Head of caudate nucleus (tissue), 42 donors: ENCODE results near the gene PLEKHS1.
"Not testable (repeated sequence)": the region's sequence is repeated elsewhere in the genome, so short reads cannot be mapped to it uniquely, and the experiment has no call there.

Experiments
- DNase-seq, 42 donors: peaks; one replicate each; pipeline versions ENCODE4 v3.0.0 to v3.0.0-alpha.2; 2020 to 2021; ENCODE audit warnings: mixed read lengths in 7 of 42
- intact Hi-C: fragments of 100-400 bp; cut with DNase I; formaldehyde crosslinking; loops from one replicate; pipeline ENCODE4 v1.15.0; 2022

Gene PLEKHS1

DNA sequence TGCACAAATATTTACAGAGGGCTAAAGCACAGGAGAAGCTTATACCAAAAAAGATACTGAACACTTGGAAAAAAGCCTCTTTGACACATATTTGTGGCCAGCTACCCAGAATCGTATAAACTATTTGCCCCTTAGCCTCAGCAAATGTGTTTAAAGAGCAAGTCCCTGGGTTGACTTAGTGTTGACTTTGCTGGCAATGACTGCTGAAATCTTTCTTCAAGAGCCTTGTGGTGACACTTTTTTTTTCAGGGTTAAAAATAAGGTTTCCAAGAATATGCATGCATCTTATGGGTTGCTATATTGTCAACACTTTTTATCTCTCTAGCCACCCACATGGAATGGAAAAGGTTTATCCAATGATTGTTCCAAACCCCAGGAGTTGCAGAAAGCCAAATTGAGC lies 14.9 kb upstream of the PLEKHS1 start:
- DNase-seq = no peak
- intact Hi-C loops = no loop called here

DNA sequence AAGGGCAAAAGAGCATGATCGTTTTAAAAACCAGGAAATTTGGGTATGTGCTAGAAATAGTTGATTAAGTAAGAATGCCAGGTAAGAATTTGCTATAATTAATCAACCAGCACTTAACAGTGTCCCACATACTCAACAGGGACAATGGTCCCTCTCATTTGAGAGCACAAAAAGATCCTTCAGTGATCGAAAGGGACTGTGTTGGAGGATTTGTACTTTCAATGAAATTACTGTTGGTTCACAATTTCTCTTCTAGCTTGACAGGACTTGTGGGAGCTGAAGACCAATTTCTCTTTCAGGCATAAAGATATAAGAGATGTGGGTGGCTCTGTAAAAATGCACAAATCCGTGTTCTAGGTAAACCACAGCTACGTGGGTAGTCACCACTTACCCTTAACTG lies 12.5 kb upstream of the PLEKHS1 start:
- intact Hi-C loops = no loop called here

DNA sequence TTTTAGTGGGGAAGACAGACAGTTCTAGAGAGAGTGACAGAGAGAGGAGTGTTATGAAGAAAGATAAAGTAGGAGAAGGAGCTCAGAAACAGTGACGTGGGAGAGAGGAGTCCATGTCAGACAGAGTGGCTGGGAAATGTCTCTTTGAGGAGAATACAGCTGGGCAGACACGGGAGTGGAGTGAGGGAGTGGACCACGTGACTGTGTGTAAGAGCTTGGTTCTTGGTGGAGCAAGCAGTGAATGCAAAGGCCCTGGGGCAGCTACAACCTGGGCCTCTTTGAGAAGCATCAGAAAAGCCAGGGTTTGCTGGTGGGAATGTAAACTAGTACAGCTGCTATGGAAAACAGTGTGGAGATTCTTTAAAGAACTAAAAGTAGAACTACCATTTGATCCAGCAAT lies 11.9 kb upstream of the PLEKHS1 start:
- intact Hi-C loops = no loop called here
- DNase-seq = peak in 7 of 42 donors; percentile 1 to 27 (median 12)

More for the DNA sequence above, 12.5 kb upstream of the PLEKHS1 start:
- peak in 4 of 42 donors; percentile 19 to 48 (median 24) for DNase-seq

DNA sequence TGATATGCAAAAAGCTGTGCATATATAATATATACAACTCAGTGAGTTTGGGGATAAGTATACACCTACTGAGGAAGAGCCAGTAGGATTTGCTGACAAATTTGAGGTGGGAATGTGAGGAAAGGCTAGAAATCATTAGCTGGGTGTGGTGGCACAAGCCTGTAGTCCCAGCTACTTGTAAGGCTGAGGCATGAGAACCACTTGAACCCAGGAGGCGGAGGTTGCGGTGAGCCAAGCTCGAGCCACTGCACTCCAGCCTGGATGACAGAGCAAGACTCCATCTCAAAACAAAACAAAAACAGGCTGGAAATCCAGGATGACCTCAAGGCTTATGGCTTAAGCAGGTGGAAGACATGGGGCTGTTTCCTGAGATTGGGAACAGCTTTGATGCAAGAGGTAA lies 10.6 kb upstream of the PLEKHS1 start:
- intact Hi-C loops = no loop called here
- DNase-seq = no peak

DNA sequence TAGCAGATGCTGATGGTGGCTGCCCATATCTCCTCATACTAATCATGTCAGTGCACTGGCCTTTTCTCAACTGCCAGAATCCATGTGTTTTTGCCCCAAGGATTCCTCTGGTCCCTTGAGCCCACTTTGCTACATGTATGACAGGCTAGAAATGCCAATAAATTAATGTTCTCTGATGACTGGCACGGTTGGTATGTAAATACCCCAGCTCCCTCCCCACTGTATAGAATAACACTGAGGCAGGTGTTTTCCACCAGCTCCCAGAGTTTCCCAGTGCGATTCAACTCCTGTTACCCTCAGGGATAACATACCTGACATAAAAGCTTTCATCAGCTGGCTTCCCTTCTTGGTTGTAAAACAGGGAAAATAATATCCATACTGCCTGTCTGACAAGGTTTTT lies 9.0 kb upstream of the PLEKHS1 start:
- DNase-seq = no peak
- intact Hi-C loops = no loop called here

DNA sequence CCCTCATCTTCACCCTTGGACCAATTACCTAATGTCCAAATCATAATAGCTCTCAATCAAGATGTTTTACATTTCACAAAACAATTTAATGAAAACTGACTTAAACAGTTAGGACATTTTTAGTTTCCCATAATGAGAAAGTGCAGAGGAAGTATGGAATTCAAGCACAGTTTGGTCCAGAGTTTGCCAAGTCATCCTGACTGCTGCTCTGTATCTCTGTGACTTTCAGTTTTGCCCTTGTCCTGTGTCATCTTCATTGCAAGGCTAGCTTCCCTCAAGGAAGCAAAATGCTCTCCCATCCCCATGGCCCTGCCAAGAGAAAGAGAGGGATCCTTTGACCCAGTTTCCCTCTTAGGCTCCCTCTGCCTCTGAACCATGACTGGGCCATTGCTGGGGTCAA lies 7.9 kb upstream of the PLEKHS1 start:
- intact Hi-C loops = no loop called here
- no peak for DNase-seq

DNA sequence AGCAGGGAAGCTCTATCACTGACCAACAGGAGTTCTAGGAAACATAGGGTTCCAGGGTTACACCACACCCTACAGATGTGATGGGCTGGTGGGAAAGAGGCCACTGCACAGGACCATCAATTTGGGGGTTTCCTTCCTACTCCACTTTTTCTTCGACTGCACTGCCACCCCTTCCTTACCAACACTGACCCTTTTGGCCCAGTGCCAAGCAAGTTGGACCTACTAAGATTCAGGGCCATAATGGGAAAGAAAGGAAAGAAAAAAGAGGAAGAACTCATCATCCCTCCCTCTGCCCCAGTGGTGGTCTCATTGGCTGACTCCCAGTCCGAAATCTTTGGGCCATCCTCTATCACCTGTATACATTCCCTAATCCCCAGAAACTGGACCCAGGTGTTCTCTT lies 6.1 kb upstream of the PLEKHS1 start:
- DNase-seq = peak in 1 of 42 donors; percentile 40
- intact Hi-C loops = no loop called here

DNA sequence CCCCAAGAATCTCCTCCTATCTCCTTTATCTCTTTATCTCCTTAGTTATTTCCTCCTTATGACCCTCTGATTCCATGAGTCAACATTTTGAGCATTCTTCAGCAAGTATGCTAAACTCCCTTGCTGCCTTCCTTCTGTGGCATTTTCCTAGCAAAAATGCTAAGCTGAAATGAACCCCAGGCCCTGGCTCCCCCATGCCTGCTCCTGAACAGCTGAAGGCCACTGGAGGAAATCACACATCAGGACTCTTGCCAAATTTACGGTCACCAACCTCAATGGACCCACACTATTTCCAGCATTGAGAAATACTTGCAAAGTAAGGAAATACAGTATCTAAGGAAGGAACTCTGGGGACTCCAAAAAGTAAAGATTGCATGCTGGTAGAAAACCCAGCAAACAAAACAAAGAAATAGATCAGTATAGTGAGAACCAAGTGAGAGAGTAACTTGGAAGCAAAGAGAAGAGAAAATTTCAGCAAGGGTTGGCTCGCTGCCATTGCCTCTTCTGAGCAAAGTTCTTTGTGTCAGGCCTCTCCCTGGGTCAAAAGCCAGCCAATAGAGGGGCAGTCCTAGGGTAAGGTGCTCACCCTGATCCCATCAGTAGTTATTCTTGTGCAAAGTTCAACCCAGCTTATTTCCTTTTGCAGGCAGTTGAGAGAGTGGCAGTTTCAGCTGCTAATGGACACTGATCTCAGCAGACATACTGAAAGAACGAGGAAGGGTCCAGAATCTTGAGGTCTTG lies 5.1 kb upstream of the PLEKHS1 start:
- intact Hi-C loops = no loop called here
- peak in 1 of 42 donors; percentile 14 for DNase-seq

DNA sequence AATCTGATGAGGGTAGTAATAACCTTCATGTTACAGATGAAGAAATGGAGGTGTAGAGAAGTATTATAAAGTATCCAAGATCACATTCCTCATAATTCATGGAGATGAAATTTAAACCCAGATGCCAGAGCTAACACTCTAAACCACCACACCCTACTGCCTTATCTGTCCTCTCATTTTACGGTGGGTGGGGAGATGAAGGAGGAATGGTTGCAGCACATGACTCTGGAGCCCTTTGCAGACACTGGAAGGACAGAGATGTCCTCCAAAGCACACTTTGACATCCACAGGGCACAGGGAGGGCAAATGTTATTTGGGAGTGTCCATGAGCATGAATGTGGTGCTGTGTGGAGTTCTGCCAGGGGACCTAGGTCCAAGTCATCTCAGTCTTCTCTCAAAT lies 1.1 kb downstream of the PLEKHS1 start:
- intact Hi-C loops = no loop called here
- DNase-seq = peak in 1 of 42 donors; percentile 17

DNA sequence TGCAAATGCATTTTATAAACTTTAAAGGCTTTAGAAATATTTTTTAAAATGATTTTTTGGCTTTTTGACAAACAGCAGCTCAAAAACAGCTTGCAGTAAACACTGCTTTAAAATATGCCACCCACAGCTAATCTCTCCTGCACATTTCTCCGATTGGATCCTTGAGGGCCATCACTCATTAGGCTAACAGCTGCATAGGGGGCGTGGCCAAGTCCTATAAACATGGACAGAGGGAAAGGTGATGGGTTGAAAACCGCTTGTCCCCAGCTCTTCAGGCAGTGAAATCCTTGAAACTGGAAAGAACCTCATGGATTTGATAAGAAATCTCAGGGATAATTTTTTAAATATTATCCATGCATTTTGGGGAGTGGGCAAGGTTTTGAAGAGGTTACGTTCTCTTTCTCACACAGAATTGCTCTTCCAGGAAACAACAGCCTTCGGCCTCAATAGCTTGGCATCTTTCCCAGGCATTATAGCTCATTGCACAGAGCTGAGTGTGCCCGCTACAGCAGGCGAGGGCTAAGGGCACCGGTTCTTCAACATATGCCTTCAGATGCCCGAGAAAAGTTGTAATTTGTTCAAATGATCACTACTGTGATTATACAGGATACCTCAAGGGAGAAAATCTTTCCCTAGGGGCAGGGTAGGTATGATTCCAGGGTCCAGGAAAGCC lies 1.7 kb downstream of the PLEKHS1 start:
- DNase-seq = peak in 1 of 42 donors; percentile 27
- intact Hi-C loops = no loop called here

DNA sequence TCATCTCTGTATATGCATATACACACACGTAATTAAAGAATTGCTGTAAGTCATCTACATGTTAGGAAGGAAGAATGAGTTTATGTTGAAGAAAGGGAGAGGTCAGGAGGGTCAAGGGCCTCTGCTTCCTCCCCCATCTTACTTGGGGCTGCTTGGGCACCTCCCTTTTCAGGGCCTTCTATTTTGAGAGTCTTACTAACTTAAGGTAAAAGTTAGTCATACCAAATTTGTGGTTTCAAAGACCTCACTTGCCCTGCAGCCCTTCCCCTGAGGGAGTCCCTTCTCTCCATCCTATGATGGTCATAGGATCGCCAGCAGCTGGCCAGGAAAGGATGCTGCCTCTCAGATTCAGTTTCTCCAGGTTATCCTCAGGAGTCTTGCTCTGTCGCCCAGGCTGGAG lies 2.6 kb downstream of the PLEKHS1 start:
- intact Hi-C loops = no loop called here
- DNase-seq = peak in 1 of 42 donors; percentile 13

DNA sequence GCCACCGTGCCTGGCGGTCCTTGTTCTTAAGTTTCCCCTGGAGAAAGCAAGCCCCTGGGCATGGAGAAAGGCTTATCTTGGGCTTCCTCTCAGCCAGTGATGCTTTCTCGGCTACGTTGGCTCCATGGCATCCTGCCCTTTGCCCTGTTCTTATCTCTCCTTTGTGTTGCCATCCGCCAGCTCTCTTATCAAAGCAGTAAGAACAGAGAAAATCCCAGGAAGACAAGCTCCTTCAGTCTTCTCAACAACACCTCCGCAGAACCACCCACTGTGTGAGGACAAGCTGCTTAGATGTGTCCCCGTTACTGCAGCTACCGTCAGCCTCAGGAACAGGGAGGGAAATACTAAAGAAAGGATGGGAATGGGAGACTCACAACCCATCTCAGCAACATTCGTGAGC lies 3.3 kb downstream of the PLEKHS1 start:
- intact Hi-C loops = no loop called here
- DNase-seq = peak in 33 of 42 donors; percentile 8 to 88 (median 46)

DNA sequence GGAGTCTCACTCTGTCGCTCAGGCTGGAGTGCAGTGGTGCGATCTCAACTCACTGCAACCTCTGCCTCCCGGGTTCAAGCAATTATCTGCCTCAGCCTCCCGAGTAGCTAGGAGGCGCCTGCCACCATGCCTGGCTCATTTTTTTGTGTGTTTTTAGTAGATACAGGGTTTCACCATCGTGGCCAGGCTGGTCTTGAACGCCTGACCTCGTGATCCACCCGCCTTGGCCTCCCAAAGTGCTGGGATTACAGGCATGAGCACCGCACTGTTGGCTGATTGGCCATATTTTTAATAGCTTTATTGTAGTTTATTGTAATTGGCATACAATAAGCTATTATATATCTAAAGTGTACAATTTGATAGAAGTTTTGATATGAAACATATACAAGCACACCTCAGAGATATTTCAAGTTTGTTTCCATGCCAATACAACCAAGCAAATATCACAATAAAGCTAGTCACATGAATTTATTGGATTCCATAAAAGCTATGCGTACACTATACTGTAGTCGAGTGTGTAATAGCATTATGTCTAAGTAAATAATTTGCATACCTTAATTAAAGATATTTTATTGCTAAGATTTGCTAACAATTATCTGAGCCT lies 5.6 kb downstream of the PLEKHS1 start:
- intact Hi-C loops = no loop called here
- DNase-seq = peak in 1 of 42 donors; percentile 25

DNA sequence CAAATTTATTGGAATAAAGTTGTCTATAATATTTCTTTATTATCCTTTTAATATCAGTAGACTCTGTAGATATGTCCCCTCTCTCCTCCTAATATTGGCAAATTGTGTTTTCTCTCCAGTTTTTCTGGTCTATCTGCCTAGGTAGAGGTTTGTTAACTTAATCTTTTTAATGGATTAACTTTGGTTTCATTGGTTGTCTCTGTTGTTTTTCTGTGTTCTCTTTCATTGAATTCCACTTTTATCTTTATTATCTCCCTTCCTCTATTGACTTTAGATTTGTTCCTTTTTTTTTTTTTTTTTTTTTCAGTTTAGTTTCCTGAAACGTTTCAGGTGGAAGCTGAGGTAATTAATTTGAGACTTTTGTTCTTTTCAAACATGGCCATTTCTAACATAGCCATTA lies 10.6 kb downstream of the PLEKHS1 start:
- intact Hi-C loops = no loop called here
- no peak for DNase-seq

DNA sequence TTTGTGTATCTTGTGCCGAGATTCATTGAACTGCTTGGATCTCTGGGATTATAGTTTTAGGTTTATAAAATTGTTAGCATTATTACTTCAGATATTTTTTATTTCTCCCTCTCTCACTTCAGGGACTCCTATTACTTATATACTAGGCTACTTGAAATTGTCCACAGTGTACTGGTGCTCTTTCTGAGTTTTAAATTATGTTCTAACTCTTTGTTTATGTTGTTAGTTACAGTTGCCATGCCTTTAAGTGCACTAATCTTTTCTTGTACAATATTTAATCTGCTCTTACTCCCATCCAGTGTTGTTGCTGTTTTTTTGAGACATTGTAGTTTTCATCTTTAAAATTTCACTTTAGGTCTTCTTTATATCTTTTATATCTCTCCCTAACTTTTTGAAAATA lies 13.1 kb downstream of the PLEKHS1 start:
- intact Hi-C loops = no loop called here
- DNase-seq = no peak

DNA sequence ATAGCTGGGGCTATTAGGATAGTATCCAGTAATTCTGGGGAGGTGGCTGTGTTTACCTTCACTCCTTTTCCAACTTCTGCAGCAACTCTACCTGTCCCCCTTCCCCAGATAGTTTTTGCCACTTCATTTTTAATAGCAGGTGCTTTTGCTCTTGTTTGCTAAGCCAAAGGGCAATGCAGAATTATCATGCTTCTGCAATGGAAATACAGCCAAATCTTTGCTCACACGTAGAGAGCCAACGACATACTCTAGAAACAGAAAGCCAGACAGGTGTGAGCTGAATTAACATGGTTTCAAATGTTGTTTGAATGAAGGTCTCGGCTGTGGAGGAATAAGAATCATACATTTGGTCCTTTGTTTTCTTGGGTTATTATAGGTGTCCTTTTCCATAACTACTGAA lies 14.4 kb downstream of the PLEKHS1 start:
- DNase-seq = no peak
- intact Hi-C loops = no loop called here

DNA sequence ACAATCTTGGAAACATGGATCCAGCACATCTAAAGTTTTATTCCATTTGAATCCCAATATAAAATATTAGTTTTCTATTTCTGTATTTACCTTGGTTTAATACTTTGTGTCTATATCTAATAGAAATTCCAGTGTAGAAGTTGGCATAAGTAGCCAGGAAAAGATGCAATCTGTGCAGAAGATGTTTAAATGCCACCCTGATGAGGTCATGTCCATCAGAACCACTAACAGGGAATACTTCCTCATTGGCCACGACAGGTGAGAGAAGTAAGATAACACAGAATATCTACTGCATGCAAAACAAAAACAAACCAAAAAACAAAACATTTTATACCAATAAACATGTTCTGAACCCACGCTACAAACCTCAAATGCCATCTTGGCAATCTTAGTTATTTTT lies 15.7 kb downstream of the PLEKHS1 start:
- no peak for DNase-seq
- intact Hi-C loops = no loop called here

DNA sequence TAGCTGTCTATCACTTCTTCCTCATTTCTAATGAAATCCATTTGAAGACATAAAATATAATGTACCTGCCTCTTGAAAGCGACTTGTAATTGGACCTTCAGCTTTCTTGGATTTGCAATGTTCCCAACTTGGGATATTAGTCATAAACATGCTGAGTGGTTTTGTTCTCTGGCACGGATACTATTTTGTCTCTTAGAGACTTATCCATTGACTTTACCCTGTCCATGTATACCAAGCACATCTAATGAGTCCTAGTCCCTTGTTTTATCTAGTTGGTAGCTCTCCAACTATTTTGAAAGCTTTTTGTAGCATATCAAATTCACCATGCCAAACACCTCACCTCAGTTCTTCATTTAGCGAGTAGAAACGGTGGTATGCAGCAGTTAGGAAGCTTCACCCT lies 18.9 kb downstream of the PLEKHS1 start:
- intact Hi-C loops = no loop called here

DNA sequence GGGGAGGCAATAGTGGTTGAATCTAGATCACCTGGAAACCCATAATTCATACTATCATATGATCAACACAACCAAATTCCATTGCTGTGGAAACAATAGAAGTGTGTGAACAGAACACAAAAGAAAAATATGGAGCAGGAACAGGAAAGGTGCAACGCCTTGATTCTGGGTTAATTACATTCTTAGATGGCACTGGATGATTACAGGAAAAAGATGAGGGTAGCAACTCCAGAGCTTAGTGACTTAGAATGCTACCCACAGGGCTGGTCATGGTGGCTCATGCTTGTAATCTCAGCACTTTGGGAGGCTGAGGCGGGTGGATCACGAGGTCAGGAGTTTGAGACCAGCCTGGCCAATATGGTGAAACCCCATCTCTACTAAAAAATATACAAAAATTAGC lies 19.6 kb downstream of the PLEKHS1 start:
- DNase-seq, intact Hi-C loops: not testable (repeated sequence)

More for the DNA sequence above, 18.9 kb downstream of the PLEKHS1 start:
- DNase-seq = no peak

DNA sequence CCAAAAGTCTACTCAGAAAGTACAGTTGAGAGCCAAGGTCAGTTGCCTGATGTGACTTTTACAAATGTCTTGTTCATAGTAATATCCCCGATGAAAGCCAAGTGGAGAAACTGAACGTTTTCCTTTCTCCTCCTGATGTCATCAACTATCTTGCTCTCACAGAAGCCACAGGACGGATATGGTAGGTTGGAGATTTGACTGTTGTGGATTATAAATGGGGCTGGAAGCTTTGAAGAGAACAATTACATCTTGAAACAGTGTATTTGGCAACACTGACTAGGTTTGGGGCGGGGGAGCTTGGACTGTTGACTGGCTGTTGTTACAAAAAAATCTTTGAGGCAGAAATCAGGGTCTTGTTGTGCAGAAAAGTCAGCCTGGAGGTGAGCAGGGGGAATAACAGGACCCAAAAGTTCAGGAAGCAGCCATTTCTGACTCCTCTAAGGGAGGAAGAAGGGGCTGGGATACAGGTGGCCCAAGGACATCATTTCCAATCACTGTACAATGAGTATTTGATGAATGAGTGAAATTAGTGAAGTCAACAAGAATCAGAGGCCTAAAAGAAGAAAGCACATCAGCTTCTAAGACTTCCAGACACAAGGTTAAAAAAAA lies 24.3 kb downstream of the PLEKHS1 start:
- intact Hi-C loops = no loop called here
- DNase-seq = no peak
